PFSK-1 (cell line): ENCODE measurements around the gene OSBPL2.

ENCODE experiments used
- POLR2AphosphoS5 ChIP-seq: IDR thresholded peaks from 2 replicates; pipeline ENCODE4 v1.6.1; 2012; ENCODE audit warnings: low read depth, mild to moderate bottlenecking, control low read depth, low read length, moderate library complexity
- REST ChIP-seq, 2 experiments: IDR thresholded peaks; 2 replicates each; pipeline versions ENCODE4 v1.6.1 to v1.8.0; 2011 to 2012; ENCODE audit warnings: low read depth in 2 of 2, low read length in 2 of 2, control low read depth in 1 of 2, inconsistent platforms in 1 of 2, mild to moderate bottlenecking in 1 of 2, moderate library complexity in 1 of 2; ENCODE audit not compliant: insufficient read depth in 1 of 2

GRCh38 chr20:62248890-62249560, 10.7 kb downstream of the OSBPL2 start:
- TF ChIP-seq REST (IDR thresholded peaks at IDR 0.05; ENCODE audit: insufficient read depth in 1 of 2, low read depth in 2 of 2, low read length in 2 of 2) (no peak), POLR2AphosphoS5 (no peak)
